NCI-H1694 (cell line): ENCODE results near the gene WBP2.

Experiments used
- DNase-seq: peaks from one replicate; lab custom pipeline; 2025; lab: John Stamatoyannopoulos, UW

Gene WBP2

DNA sequence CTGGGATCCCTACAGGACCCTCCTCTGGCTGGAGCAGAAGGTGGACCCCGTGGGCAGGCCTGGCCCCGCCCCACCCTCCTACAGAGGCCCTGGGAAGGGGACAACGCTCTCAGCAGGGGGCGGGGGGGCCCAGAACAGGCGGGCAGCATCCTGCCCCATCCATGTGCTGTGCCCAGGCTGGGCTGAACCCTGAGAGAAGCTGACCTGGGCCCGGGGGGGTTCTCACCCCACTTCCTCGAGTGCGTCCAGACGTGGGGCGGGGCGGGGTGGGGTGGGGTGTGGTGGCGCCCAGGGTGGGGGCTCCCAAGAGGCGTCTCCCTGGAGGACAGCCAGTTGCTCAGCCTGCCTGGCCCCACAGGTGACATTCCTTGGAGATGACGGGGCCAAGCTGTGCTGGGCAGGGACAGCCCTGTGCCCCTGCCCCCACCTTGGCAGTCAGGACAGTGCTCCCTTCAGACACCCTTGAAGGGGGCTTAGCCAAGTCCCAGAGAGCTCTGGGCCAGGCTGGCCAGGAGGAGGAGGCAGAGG lies 10.5 kb downstream of the WBP2 start:
- no peak for DNase-seq

DNA sequence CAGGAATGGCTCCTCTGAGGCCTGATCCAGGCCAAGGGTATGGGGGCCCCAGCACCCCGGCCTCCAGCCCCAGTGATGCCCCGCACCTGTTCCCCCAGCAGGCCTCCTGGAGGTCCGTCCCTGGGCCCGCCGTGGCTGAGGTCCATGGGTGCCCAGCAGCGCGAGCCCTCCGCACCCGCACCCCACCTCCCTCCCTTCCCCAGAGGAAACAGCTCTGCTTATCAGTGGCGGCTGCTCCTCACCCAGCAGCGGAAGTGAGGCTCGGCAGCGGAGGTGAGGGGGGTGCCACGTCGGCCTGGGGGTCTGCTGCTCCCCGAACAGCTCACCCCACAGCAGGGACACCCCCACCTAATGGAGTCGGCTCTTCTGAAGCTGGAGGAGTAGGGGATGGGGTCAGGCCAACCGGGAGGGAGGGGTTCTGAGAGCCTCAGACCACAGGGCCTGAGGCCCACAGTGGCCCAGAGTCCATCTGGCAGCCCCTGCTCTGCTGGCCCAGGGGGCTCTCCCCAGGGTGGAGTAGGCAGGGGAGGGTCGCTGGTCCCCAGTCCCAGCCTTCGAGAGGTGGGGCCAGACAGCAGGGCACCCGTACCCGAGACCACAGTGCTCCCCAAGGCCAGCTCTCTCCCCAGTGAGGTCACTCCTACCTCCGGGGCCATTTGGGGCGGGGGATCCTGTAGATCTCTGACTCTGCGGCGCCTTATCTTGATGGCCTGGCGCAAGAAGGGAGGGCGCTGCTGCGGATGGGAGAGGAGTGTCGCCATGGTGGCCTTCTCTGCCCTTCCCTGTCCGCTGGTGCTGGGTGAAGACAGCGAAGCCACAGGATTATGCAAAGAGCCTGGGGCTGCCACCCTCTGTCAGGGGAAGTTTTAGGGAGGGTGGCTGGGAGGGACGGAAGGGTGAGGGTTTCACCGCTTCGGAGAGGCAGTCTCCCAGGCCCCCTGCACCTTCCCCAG lies 11.3 kb downstream of the WBP2 start, which contains the start of gene UNC13D:
Gene UNC13D (minus strand): TSS at position 828 of the 953 bp plus-strand sequence. CDS start 67 bp downstream, at position 761.
- DNase-seq: no peak

DNA sequence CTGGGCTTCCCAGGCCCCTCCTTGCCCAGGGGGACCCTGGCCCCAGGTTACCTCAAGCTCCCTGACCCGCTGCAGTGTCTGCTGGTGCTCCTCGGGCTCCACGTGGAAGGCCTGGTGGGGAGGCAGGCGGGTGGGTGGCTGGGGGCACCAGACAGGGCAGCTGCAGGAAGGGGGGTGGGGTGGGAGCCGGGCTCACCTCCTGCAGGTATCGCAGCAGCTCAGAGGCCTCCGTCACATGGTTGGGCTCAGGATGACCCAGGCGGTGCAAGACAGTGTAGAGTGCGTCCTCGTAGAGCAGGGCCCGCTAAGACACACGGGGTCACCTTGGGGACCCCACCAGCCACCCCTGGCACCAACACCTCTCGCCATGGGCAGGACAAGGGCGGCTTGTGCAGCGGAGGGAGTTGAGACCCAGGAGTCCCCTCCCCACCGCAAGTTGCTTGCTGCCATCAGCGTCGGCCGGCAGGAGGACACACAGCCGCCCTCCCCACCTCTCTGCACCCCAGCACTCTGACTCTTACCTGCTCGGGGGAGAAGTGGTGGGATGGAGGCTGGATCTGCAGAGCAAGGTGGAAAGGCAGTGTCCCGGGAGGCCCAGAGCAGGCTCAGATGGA lies 12.1 kb downstream of the WBP2 start:
- DNase-seq: no peak

DNA sequence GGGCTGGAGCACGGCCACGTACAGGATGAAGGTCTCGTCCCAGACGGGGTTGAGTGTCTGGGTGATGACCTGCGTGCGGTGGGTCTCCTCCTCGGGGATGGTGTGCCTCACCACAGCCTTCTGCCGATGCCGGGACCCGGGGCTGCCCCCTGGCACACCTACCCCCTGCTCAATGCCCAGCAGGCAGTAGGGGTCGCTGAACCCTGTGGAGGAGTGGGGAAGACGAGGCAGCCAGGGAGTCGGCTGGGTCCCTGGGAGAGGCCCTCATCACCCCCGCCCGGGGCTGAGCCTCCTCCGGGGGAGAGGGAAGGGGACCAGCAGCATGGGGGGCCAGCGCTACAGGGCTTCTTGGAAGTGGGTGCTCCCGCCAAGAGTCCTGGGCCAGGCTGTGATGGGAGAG lies 12.7 kb downstream of the WBP2 start:
- DNase-seq: no peak

DNA sequence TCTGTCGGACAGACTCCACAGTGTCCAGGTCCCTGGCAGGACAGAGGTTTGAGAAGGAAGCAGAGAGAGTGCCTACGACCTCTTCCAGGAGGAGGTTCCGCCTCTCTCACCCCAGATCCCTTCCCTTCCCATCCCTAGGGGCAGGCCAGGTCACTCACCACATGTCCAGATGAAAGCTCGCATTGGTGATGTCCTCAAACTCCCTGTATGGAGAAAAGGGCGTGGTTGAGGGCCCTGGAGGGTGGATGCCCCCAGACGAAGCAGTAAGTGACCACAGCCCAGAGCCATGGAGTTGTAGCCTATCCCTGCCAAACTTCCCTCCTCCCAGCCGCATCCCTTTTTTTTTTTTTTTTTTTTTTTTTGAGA lies 14.4 kb downstream of the WBP2 start:
- no peak for DNase-seq

DNA sequence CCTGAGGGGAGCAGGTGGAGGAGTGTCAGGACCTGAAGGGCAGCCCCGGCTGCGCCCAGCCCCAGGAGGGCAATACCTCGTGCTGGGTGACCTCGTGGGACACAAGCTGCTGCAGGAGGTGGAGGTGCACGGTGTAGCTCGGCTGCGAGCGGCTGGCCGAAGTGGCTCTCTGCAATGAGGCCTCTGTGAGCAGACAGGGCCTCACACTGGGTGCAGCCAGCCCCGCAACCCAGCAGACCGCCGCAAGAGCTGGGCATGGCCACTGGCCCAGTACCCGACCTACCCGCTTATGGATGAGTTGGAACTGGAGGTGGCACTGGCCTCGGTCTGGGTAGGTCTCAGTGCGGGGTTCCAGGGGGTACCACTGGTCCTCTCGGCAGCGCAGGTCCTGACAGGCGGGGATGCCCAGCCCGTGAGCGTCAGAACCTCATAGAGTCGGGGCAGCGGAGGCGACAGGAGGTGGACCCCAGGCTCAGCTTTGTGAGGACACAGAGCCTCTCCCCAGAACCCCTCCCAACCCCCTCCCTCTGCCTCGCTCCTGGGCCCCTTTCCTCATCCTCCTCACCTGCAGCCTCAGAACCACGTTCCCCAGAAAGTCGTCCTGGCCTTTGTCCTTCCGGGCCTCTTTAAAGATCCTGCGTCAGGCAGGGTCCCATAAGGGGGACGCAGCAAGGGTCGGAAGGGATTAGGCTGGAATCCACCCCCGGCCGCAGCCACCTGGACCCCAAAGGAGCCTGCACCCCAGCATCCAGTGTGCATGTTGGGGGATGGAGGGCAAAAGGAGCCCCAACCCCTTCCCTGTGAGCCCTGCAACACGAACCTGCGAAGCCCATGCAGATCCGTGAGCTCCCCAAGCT lies 15.0 kb downstream of the WBP2 start:
- DNase-seq: no peak

DNA sequence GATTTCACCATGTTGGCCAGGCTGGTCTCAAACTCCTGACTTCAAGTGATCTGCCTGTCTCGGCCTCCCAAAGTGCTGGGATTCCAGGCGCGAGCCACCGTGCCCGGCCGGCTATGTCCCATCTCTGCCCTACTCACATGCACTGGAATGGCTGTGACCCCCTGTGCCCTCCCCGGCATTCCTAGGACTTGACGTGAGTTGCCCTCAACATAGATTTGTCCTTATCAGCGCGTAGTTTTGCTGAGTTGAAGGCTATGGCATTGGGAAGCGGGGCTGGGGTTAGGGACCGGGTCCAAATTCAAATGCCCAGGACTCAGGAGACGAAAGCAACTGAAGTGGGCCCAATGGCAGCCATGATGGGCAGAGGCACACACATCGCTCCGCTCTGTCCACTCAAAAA lies 16.7 kb downstream of the WBP2 start:
- no peak for DNase-seq

DNA sequence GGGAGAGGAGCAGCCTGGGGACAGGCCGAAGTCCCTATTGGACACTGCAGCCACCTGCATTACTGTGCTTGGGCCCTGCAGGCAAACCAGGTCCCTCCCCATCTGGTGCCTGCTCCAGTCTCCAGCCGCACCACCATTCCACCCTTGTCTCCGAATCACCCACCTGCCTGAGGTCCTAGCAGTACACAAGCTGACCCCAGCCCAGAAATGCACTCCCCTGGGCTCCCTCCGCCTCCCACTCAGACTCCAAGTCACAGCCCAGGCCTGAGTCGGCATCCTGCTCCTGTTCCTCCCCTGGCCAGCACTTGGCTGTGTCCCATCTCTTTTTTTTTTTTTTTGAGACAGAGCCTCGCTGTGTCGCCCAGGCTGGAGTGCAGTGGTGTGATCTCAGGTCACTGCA lies 17.2 kb downstream of the WBP2 start:
- no peak for DNase-seq

DNA sequence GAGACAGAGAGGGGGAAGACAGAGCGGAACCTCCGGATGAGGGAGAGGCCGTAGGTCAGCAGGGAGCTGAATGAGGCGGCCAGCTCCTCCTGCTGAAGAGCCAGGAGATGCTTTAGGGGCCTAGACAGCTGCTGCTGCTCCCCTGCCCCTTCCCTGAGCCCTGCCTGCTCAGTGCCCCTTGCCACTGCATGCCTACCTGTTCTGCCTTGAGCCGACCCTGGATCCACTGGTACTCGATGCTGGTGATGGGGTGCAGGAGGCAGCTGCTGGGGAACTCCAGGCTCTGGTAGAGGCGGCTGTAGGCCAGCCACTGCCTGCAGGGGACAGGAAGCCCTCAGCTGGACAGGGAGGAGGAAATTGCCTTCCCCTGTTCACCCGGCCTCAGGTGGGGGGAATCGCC lies 18.5 kb downstream of the WBP2 start:
- DNase-seq: no peak

DNA sequence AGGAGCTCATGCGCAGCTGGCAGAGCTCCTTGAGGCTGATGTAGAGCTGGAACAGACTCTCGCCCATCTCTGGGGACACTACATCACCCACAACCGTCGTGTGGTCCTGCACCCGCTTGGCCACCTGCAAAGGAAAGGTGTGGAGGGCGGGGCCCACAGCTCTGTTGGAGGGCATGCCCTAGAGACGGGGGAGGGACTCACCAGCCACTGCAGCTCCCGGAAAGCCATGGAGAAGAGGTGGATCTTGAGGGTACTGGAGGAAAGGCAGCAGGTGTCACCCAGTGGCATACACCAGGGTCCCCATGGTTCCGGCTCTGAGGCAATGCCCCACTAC lies 19.5 kb downstream of the WBP2 start:
- no peak for DNase-seq

DNA sequence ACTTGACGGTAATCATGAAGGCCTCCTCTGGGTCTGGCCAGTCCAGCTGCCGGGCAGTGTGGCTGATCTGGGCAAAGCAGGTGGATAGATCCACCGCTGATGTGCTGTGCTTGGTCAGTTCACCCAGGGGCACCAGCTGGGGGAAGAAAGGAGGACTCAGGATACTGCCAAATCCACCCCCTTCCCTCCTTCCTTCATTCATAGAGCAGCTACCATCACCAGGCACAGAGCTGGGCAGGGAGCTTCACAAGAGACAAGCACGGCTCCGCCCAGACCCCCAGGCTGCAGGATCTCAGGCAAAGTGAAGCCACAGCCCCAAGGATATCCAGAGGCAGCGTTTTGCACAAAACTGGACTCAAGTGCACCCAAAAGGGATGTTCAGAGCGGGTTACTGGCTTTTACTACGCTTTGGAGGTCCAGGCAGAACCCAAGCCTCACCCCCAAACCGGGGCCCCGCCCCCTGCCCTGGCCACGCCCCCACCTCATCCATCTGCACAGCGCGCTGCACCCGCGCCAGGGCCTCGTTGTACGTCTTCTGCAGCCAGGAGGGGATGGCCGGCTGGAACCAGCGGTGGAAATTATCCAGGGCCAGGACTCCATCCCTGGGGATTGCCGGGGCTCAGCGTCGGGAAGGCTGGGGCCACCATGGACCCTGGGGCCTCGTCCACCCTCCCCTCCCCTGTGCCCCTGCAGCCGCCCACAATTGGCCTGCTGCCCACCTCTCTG lies 20.0 kb downstream of the WBP2 start:
- no peak for DNase-seq

DNA sequence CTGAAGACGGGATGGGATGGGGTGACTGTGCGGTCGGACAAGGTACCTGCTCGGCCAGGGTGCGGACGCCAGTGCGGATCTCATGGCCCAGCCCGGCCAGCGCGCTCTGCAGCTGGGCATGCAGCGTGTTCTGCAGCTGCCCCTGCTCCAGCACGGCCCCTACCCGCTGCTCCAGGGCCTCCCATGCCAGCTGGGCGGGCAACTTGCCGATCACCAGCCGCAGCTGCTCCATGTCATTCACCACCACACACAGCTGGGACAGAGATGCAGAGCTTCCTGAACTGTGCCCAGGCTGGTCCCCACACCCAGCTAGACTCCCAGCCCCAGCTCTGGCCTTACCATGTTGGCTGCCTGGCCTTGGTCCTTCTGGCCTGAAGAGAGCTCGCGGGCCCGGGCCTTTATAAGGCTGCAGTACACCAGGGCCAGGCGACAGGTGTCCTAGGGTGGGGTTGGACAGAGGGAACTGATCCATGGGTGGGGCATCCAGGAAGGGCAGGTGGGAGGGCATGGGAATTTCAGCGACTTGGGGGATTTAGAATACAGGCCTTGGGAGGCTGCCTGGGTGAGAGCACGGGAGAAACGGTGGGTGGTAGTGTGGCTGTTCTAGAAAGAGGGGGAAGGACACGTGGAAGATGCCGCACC lies 20.7 kb downstream of the WBP2 start:
- DNase-seq: peak; percentile 43

DNA sequence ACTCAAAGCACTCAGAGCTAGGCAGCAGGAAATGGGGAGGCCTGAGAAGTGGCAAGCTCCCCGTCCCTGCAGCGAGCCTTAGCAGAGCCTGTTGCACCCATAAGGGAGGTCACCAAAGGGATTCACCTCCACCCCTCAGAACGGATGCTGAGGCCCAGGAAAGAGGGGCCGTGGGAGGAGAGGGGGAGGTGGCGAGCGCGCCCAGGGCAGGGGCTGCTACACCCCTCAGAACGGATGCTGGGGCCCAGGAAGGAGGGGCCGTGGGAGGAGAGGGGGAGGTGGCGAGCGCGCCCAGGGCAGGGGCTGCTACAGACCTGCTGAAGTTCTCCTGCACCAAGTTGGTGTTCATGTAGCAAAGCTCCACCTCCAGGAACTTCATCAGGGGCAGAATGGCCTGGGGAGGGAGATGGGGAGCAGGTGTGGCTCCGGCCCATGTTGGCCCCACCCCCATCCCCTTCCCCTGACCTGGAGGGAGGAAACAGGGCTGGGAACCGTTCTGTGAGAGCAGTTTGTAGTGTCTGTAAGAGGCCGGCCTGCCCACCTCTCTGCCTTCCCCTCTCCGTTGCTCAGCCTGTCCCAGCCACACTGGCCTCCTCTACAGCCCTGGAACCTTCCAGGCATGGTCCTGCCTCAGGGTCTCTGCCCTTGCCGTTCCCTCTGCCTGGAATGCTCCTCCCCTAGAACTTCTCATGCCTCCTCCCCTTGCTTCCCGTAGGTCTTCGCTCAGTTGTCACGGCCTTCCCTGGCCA lies 22.3 kb downstream of the WBP2 start:
- no peak for DNase-seq

DNA sequence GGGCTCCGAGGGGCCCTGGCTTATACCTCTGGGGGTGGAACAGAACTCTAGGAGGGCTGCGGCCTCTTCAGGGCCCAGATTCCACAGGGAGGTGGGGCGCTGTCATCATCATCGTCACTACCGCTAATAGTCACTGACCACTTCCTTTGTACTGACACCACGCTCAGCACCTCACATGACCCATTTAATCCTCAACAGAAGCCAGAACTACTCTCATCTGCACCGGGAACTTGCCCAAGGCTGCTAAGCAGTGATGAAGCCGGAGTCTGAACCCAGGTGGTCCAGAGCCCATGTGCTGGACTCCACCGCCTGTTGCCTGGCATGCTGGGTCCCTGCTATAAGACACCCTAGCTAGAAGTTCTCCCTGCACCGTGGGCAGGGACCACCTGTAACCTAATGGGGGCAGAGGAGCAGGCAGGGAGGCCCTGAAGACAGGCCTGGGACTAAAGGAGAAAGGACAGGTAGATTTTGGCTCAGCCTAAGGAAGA lies 22.9 kb downstream of the WBP2 start:
- DNase-seq: no peak

DNA sequence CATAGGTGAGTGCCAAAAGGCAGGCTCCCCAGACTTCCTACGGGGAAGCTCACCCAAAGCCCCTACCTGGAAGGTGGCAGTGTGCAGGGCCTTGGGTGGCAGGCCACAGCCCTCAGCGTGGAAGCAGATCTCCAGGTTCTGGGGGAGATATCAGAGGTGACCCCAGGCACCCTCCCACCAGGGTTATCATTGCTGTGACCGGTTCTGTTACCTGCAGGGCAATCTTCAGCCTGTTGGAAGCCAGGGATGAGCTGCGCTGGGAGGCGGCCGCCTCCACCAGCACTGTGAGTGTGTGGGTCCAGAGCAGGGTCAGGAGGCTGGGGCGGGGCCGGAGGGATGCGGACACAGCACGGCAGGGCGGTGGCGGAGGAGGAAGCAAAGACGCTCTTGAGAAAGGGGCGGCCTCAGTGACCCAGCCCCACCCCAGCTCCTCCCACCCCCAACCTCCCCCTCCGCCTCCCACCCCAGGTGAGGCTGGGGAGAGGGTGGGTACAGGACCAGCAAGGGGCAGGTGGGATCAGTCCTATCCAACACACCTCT lies 24.0 kb downstream of the WBP2 start:
- DNase-seq: no peak

DNA sequence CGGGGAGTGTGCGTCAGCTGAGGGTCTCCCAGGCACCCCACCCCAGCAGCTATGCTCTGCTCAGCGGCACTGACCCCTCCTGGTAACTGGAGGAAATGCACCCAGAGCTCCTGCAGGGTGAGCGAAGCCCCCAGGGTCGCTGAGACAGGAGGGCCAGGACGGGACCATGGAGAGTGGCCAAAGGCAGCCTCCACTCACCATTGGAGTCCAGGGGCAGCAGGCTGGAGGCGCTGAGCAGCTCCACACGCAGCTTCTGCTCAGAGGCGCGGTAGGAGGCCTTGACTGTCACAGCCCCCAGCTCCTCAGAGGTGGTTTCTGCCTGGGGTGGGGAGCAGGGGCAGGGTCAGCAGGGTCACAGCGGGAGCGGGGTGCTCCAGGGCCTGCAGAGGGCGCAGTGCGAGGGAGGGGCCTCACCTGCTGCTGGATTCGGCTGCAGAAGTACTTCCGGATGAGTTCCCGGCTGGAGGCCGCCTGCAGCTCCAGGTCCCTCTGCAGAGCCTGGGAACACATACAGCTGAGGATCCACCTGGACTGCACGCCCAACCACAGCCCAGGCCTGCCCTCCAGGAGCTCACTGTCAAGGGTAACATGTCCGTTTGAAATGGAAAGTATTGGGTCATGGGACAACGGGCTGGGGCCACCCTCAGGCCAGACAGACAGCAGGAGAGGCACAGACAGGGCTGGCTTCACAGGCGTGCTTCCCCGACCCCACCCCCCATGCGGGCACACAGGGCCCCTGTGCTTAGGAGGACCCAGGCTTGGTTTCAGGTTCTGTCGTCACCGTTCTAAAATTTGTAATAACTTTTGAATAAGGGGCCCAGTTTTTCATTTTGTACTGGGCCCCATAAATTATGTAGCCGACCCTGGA lies 24.7 kb downstream of the WBP2 start:
- DNase-seq: no peak

DNA sequence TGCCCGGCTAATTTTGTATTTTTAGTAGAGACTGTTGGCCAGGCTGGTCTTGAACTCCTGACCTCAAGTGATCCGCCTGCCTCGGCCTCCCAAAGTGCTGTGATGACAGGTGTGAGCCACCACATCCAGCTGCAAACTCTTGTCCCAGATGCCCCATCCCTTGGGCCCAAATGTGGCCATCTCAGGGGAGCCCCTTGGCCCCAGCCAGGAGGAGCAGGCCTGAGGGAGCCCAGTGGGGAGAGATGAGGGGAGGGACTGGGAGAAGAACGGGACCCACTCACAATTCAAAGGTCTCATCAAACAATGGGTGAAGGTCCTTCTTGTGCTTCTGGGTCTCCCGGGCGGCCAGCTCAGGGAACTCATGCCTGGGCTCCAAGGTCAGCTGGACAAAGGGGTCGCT lies 25.4 kb downstream of the WBP2 start:
- no peak for DNase-seq

DNA sequence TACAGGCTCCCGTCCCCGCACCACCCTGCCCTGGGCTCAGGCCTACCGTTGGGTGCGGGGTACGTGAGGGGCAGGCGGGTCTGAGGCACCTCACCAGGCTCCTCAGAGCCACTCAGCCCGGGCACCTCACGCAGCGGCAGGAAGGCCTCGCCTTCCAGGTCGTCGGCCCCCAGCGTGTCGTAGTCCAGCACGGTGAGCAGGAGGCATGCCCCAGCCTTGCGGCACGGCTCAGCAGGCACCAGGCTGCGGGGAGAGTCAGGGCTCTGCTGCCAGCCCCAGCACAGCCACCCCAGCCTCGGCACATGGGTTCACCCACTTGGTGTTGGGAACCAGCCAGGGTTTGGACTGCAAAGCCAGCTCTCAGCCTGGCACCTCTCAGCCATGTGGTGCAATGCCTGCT lies 26.4 kb downstream of the WBP2 start:
- DNase-seq: no peak

DNA sequence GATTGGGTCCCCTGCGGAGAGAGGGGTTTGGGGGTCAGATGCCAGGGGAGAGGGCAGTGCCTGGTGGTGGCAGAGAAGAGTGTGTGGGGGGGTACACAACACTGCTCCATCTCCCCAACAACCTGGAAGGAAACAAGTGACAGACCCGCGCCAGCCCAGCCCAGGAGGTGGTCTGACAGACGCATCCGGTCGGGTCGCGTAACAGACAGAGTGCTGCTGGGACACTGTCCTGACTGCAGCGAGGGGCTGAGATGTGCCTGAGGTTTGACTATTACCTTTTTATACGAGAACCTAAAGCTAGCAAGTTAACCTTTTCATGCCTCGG lies 27.1 kb downstream of the WBP2 start:
- DNase-seq: no peak
